ENCODE data around the gene GABBR2. TPM values are rescaled to one million over a fixed set of nuclear protein-coding genes. Genes with fewer than 3 reads are reported as not detected.
A peak's percentile ranks its signal among the peaks of the same experiment; 100 is the strongest.

The GABBR2 gene
- total and polyA plus RNA-seq, 9 of the 15 experiments (the other 6 are each of a cell fraction or from before 2014, with no cell fraction given), result 0.15 to 1.9 (median 0.32) TPM

DNA sequence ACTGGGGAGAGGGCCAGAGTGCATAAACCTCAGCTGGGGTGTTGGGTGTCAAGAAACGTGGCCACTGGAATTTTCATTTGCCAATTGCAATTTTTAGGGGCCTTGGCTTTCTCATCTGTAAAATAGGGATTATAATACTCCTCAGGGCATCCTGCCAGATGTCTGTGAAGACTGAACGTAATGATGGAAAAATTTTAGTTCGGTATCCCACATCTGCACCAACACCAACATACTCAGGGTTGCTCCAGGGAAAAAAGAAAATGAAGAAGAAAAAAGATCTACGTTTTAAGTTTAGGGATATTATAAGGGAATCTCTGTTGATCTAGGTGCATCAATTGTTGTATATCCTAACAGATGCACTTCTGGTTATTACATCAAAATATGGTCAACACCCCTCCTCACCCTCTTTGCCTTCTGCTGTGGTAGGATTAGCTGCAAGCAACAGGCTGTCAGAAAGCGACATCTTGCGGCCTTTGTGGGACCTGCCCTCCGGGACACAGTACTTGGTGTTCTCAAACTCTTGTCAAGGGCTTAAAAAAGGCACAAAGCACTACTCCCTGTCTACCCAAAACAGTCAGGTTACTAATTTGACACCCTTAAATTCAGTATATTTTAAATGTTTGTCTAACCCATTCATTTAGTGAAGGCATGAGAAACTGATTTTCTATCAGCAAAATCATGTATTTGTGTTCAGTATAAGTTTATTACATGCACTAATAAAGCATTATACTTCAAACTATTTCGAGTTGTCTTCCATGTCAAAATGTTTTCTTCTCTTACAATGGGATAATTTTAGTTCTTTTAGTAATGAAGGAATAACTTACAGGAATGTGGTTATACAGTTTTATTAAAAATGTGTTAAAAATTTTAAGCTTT, 445.0 kb downstream of the GABBR2 start (continued):
- TF ChIP-seq, protein P1, sequence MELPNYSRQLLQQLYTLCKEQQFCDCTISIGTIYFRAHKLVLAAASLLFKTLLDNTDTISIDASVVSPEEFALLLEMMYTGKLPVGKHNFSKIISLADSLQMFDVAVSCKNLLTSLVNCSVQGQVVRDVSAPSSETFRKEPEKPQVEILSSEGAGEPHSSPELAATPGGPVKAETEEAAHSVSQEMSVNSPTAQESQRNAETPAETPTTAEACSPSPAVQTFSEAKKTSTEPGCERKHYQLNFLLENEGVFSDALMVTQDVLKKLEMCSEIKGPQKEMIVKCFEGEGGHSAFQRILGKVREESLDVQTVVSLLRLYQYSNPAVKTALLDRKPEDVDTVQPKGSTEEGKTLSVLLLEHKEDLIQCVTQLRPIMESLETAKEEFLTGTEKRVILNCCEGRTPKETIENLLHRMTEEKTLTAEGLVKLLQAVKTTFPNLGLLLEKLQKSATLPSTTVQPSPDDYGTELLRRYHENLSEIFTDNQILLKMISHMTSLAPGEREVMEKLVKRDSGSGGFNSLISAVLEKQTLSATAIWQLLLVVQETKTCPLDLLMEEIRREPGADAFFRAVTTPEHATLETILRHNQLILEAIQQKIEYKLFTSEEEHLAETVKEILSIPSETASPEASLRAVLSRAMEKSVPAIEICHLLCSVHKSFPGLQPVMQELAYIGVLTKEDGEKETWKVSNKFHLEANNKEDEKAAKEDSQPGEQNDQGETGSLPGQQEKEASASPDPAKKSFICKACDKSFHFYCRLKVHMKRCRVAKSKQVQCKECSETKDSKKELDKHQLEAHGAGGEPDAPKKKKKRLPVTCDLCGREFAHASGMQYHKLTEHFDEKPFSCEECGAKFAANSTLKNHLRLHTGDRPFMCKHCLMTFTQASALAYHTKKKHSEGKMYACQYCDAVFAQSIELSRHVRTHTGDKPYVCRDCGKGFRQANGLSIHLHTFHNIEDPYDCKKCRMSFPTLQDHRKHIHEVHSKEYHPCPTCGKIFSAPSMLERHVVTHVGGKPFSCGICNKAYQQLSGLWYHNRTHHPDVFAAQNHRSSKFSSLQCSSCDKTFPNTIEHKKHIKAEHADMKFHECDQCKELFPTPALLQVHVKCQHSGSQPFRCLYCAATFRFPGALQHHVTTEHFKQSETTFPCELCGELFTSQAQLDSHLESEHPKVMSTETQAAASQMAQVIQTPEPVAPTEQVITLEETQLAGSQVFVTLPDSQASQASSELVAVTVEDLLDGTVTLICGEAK (IDR thresholded peaks at IDR 0.05), result 0 out of 2 replicates have a peak, but pooled peaks have one; percentile 60
- TF ChIP-seq, protein P1 (CRISPR knock-in tag; IDR thresholded peaks at IDR 0.05), result no peak
- TF ChIP-seq NFIC (IDR thresholded peaks at IDR 0.05) (peak; percentile 12; the same call in 1 of the 2 replicates), TCFL5 (CRISPR knock-in tag; conservative IDR thresholded peaks at IDR 0.05) (no peak), ZNF586 (CRISPR knock-in tag; conservative IDR thresholded peaks at IDR 0.05) (no peak), ZNF274 (IDR thresholded peaks at IDR 0.05; ENCODE audit: borderline replicate concordance, low read depth, low read length) (no peak), NR1H2 (CRISPR knock-in tag; IDR thresholded peaks at IDR 0.05) (0 out of 2 replicates have a peak, but pooled peaks have one; percentile 66), NBN (IDR thresholded peaks at IDR 0.05; ENCODE audit: low read depth) (peak; percentile 34; the same call in 1 of the 2 replicates), KLF1 (tag; IDR thresholded peaks at IDR 0.05) (no peak), TCF3 (CRISPR knock-in tag; IDR thresholded peaks at IDR 0.05) (peak; percentile 40; the same call in 1 of the 2 replicates), HIVEP1 (CRISPR knock-in tag; IDR thresholded peaks at IDR 0.05) (no peak)
- TF ChIP-seq, protein P2, sequence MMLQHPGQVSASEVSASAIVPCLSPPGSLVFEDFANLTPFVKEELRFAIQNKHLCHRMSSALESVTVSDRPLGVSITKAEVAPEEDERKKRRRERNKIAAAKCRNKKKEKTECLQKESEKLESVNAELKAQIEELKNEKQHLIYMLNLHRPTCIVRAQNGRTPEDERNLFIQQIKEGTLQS (IDR thresholded peaks at IDR 0.05), result no peak
- TF ChIP-seq, protein P2 (CRISPR knock-in tag; conservative IDR thresholded peaks at IDR 0.05), result 0 out of 2 replicates have a peak, but pooled peaks have one; percentile 23
- TF ChIP-seq, protein P3, sequence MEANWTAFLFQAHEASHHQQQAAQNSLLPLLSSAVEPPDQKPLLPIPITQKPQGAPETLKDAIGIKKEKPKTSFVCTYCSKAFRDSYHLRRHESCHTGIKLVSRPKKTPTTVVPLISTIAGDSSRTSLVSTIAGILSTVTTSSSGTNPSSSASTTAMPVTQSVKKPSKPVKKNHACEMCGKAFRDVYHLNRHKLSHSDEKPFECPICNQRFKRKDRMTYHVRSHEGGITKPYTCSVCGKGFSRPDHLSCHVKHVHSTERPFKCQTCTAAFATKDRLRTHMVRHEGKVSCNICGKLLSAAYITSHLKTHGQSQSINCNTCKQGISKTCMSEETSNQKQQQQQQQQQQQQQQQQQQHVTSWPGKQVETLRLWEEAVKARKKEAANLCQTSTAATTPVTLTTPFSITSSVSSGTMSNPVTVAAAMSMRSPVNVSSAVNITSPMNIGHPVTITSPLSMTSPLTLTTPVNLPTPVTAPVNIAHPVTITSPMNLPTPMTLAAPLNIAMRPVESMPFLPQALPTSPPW (CRISPR knock-in tag; IDR thresholded peaks at IDR 0.05), result peak; percentile 24; the same call in 1 of the 2 replicates
- TF ChIP-seq, protein P4, sequence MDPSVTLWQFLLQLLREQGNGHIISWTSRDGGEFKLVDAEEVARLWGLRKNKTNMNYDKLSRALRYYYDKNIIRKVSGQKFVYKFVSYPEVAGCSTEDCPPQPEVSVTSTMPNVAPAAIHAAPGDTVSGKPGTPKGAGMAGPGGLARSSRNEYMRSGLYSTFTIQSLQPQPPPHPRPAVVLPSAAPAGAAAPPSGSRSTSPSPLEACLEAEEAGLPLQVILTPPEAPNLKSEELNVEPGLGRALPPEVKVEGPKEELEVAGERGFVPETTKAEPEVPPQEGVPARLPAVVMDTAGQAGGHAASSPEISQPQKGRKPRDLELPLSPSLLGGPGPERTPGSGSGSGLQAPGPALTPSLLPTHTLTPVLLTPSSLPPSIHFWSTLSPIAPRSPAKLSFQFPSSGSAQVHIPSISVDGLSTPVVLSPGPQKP (CRISPR knock-in tag; IDR thresholded peaks at IDR 0.05), result no peak

Measured in K562 (cell line).